Dermis microvascular lymphatic vessel endothelial cell (primary cell): ENCODE measurements around the gene MYO9B. TPM values are rescaled to one million over a fixed set of nuclear protein-coding genes. Genes with fewer than 3 reads are reported as not detected.
"Not testable (repeated sequence)": the region's sequence is repeated elsewhere in the genome, so short reads cannot be mapped to it uniquely, and the experiment has no call there.

Source experiments
- DNase-seq, 2 donors: peaks; one replicate each; pipeline versions ENCODE4 v3.0.0 to v3.0.0-alpha.2; 2010; ENCODE audit warnings: low read depth in 2 of 2
- total RNA-seq: library from RNA; depleted of rRNA; stranded (reverse); fragments of >200 nt; gene quantifications from 2 replicates; pipeline ENCODE4 v1.2.1, GENCODE V29; 2014

The MYO9B gene
- total RNA-seq, 1 donor from 2014 or later, result 27.1 TPM

- no peak for DNase-seq
Measured at GRCh38 chr19:17145546-17146497, 70.2 kb downstream of the MYO9B start.

- no peak for DNase-seq
Measured at GRCh38 chr19:17148130-17148529, 72.6 kb downstream of the MYO9B start.

- no peak for DNase-seq
Measured at GRCh38 chr19:17149393-17150135, 74.0 kb downstream of the MYO9B start.

GRCh38 chr19:17153996-17154395, 78.4 kb downstream of the MYO9B start:
- DNase-seq, result no peak

GRCh38 chr19:17155251-17155650, 79.7 kb downstream of the MYO9B start:
- no peak for DNase-seq

- no peak for DNase-seq
Measured at GRCh38 chr19:17156296-17156946, 80.8 kb downstream of the MYO9B start.

- DNase-seq, result no peak
Measured at GRCh38 chr19:17156947-17157302, 81.3 kb downstream of the MYO9B start.

GRCh38 chr19:17158584-17158983, 83.0 kb downstream of the MYO9B start:
- DNase-seq, result no peak

GRCh38 chr19:17159466-17160393, 84.2 kb downstream of the MYO9B start:
- no peak for DNase-seq

- no peak for DNase-seq
Measured at GRCh38 chr19:17160908-17161307, 85.3 kb downstream of the MYO9B start.

GRCh38 chr19:17162131-17162530, 86.6 kb downstream of the MYO9B start:
- DNase-seq, result not testable (repeated sequence)

- no peak for DNase-seq
Measured at GRCh38 chr19:17162580-17162979, 87.0 kb downstream of the MYO9B start.

GRCh38 chr19:17163652-17164051, 88.1 kb downstream of the MYO9B start:
- DNase-seq, result no peak

- DNase-seq, result no peak
Measured at GRCh38 chr19:17164639-17165038, 89.1 kb downstream of the MYO9B start.

GRCh38 chr19:17165715-17166114, 90.1 kb downstream of the MYO9B start:
- no peak for DNase-seq

- peak; percentile 9 for DNase-seq
Measured at GRCh38 chr19:17170538-17171297, 95.1 kb downstream of the MYO9B start.

- DNase-seq, result no peak
Measured at GRCh38 chr19:17171874-17172273, 96.3 kb downstream of the MYO9B start.

GRCh38 chr19:17172624-17173345, 97.2 kb downstream of the MYO9B start:
- DNase-seq, result no peak

- no peak for DNase-seq
Measured at GRCh38 chr19:17178291-17178690, 102.7 kb downstream of the MYO9B start.
